Astrocyte (in vitro differentiated cells and primary cell): ENCODE measurements around the gene FMN2.

Experiments used
- EZH2 ChIP-seq: IDR thresholded peaks from 2 replicates; pipeline ENCODE4 v1.6.1; 2012; ENCODE audit warnings: mild to moderate bottlenecking, low read length, inconsistent platforms; ENCODE audit not compliant: insufficient read depth
- TF ChIP-seq, protein P1 (sequence below): IDR thresholded peaks from 2 replicates; pipeline ENCODE4 v1.5.1; 2011; ENCODE audit warnings: low read depth, mild to moderate bottlenecking, inconsistent platforms, low read length, moderate library complexity; ENCODE audit not compliant: insufficient read depth

- TF ChIP-seq, protein P1, sequence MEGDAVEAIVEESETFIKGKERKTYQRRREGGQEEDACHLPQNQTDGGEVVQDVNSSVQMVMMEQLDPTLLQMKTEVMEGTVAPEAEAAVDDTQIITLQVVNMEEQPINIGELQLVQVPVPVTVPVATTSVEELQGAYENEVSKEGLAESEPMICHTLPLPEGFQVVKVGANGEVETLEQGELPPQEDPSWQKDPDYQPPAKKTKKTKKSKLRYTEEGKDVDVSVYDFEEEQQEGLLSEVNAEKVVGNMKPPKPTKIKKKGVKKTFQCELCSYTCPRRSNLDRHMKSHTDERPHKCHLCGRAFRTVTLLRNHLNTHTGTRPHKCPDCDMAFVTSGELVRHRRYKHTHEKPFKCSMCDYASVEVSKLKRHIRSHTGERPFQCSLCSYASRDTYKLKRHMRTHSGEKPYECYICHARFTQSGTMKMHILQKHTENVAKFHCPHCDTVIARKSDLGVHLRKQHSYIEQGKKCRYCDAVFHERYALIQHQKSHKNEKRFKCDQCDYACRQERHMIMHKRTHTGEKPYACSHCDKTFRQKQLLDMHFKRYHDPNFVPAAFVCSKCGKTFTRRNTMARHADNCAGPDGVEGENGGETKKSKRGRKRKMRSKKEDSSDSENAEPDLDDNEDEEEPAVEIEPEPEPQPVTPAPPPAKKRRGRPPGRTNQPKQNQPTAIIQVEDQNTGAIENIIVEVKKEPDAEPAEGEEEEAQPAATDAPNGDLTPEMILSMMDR = no peak
- no peak for TF ChIP-seq EZH2
Observed at GRCh38 chr1:240217403-240217802, 125.7 kb downstream of the FMN2 start.
